PC-9 (cell line): ENCODE data around the gene PFDN4. TPM values are rescaled to one million over a fixed set of nuclear protein-coding genes. Genes with fewer than 3 reads are reported as not detected.

Source experiments
- BruUV-seq: library from RNA; stranded (reverse); fragments of 400-500 nt; replicated peaks from 2 replicates; lab custom pipeline; 2021; lab: Mats Ljungman, UMichigan
- CTCF ChIA-PET: fragments of 300-600 bp; sonication (Branson Sonifier 250); formaldehyde crosslinking; loops from one replicate; lab custom pipeline; 2022; ENCODE audit warnings: antibody characterized with exemption; lab: Charles Lee
- POLR2A ChIA-PET: fragments of 300-600 bp; sonication (Branson Sonifier 250); formaldehyde crosslinking; loops from one replicate; lab custom pipeline; 2022; ENCODE audit warnings: antibody characterized with exemption; ENCODE audit not compliant: unreplicated experiment; lab: Charles Lee
- DNase-seq, 2 experiments: peaks; one replicate each; pipeline versions ENCODE4 v3.0.0 to v3.0.0-alpha.2; 2015 to 2022; ENCODE audit warnings: mixed read lengths in 1 of 2
- H2AFZ ChIP-seq: fragments of 200-600 bp; sonication (generic); 2 replicates; pipeline ENCODE4 v1.8.1; 2017; ENCODE audit warnings: antibody characterized with exemption
- H3F3A ChIP-seq: fragments of 200-600 bp; sonication (generic); 2 replicates; pipeline ENCODE4 v1.8.1; 2017; ENCODE audit warnings: antibody characterized with exemption, mild to moderate bottlenecking, low read depth; ENCODE audit not compliant: insufficient read depth
- H3K27ac ChIP-seq: fragments of 200-600 bp; sonication (generic); 2 replicates; pipeline ENCODE4 v1.6.1; 2016; ENCODE audit warnings: mixed run types
- H3K27me3 ChIP-seq: fragments of 200-600 bp; sonication (generic); 2 replicates; pipeline ENCODE4 v1.6.1; 2016; ENCODE audit warnings: low read depth, mixed run types; ENCODE audit not compliant: insufficient read depth
- H3K36me3 ChIP-seq: fragments of 200-600 bp; sonication (generic); 2 replicates; pipeline ENCODE4 v1.6.1; 2016; ENCODE audit warnings: low read depth, mixed run types
- H3K4me1 ChIP-seq: fragments of 200-600 bp; sonication (generic); replicated peaks from 2 replicates; pipeline ENCODE4 v1.6.1; 2016; ENCODE audit warnings: mixed run types; ENCODE audit not compliant: insufficient read depth
- H3K4me2 ChIP-seq: fragments of 200-600 bp; sonication (generic); 2 replicates; pipeline ENCODE4 v1.6.1; 2017; ENCODE audit warnings: mixed run types
- H3K4me3 ChIP-seq: fragments of 200-600 bp; sonication (generic); 2 replicates; pipeline ENCODE4 v1.6.1; 2016; ENCODE audit warnings: mixed run types
- H3K79me2 ChIP-seq: fragments of 200-600 bp; sonication (generic); 2 replicates; pipeline ENCODE4 v1.6.1; 2017; ENCODE audit warnings: low read depth, mixed run types
- H3K9me2 ChIP-seq: fragments of 200-600 bp; sonication (generic); 2 replicates; pipeline ENCODE4 v1.8.1; 2017; ENCODE audit warnings: mild to moderate bottlenecking; ENCODE audit not compliant: insufficient read depth
- H3K9me3 ChIP-seq: fragments of 200-600 bp; sonication (generic); 2 replicates; pipeline ENCODE4 v1.8.1; 2016; ENCODE audit warnings: low read depth; ENCODE audit not compliant: insufficient read depth
- H4K20me1 ChIP-seq: fragments of 200-600 bp; sonication (generic); 2 replicates; pipeline ENCODE4 v1.8.1; 2017; ENCODE audit not compliant: insufficient read depth
- EZH2 ChIP-seq: fragments of 200-600 bp; sonication (generic); IDR thresholded peaks from 2 replicates; pipeline ENCODE4 v1.8.0; 2017; ENCODE audit warnings: antibody characterized with exemption, low read depth
- intact Hi-C: fragments of 100-400 bp; cut with micrococcal nuclease; formaldehyde crosslinking; loops from one replicate; pipeline ENCODE4 v1.10.0; 2022; ENCODE audit not compliant: unreplicated experiment
- total RNA-seq: library from RNA; stranded (reverse); gene quantifications from 2 replicates; pipeline ENCODE4 v1.2.3, GENCODE V29; 2021
- TF ChIP-seq, protein P1 (sequence below): fragments of 200-600 bp; sonication (generic); conservative IDR thresholded peaks from 2 replicates; pipeline ENCODE4 v1.6.1; 2017; ENCODE audit warnings: mixed run types, antibody characterized with exemption, mild to moderate bottlenecking, moderate library complexity

The PFDN4 gene
- total RNA-seq, 1 experiment from 2014 or later = 49.5 TPM

GRCh38 chr20:54190217-54190616 is 17.7 kb upstream of the PFDN4 start:
- intact Hi-C loops = loop anchor here (10.0 kb wide), 1 partner anchor 615 kb away; no protein-coding TSS in a partner anchor
- H3K27me3 ChIP-seq = no peaks in the 10 kb centered on the region
- H3K4me3 ChIP-seq = no peak overlapping the region
- no peak overlapping the region for H3K27ac ChIP-seq
- H4K20me1 ChIP-seq = no peaks in the 10 kb centered on the region
- no peaks in the 10 kb centered on the region for H3K9me2 ChIP-seq
- 0 out of 2 replicates have a peak, but pooled peaks cover 5% of the 10 kb centered on the region for H3K4me1 ChIP-seq
- no peak overlapping the region for H2AFZ ChIP-seq
- BruUV-seq = no TSS peak
- ChIA-PET POLR2A (no interaction called here), CTCF (no interaction called here)
- H3F3A ChIP-seq = no peaks in the 10 kb centered on the region
- no peak for TF ChIP-seq EZH2
- TF ChIP-seq, protein P1, sequence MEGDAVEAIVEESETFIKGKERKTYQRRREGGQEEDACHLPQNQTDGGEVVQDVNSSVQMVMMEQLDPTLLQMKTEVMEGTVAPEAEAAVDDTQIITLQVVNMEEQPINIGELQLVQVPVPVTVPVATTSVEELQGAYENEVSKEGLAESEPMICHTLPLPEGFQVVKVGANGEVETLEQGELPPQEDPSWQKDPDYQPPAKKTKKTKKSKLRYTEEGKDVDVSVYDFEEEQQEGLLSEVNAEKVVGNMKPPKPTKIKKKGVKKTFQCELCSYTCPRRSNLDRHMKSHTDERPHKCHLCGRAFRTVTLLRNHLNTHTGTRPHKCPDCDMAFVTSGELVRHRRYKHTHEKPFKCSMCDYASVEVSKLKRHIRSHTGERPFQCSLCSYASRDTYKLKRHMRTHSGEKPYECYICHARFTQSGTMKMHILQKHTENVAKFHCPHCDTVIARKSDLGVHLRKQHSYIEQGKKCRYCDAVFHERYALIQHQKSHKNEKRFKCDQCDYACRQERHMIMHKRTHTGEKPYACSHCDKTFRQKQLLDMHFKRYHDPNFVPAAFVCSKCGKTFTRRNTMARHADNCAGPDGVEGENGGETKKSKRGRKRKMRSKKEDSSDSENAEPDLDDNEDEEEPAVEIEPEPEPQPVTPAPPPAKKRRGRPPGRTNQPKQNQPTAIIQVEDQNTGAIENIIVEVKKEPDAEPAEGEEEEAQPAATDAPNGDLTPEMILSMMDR = no peak
- H3K36me3 ChIP-seq = no peaks in the 10 kb centered on the region
- no peak overlapping the region for H3K4me2 ChIP-seq
- H3K9me3 ChIP-seq = no peaks in the 10 kb centered on the region
- DNase-seq = no peak
- H3K79me2 ChIP-seq = no peaks in the 10 kb centered on the region

- ChIA-PET CTCF (no interaction called here), POLR2A (no interaction called here)
- no TSS peak for BruUV-seq
- Histone ChIP-seq H3K9me3 (no peaks in the 10 kb centered on the region), H3K9me2 (no peaks in the 10 kb centered on the region), H3K79me2 (no peaks in the 10 kb centered on the region), H3K27me3 (no peaks in the 10 kb centered on the region), H3F3A (peaks cover 9% of the 10 kb centered on the region; the same call in 1 of the 2 replicates), H3K4me3 (no peak overlapping the region), H3K36me3 (no peaks in the 10 kb centered on the region), H3K27ac (no peak overlapping the region), H3K4me2 (no peak overlapping the region), H3K4me1 (peaks cover 15% of the 10 kb centered on the region), H2AFZ (no peak overlapping the region), H4K20me1 (no peaks in the 10 kb centered on the region)
- no peak for DNase-seq
- intact Hi-C loops = loop anchor here (10.0 kb wide), 1 partner anchor 619 kb away; no protein-coding TSS in a partner anchor
- TF ChIP-seq, protein P1 = no peak
- TF ChIP-seq EZH2 = no peak
These were observed 14.1 kb upstream of the PFDN4 start for GRCh38 chr20:54193817-54194216.

- Histone ChIP-seq H3K4me1 (peaks cover 15% of the 10 kb centered on the region), H3F3A (peaks cover 12% of the 10 kb centered on the region; the same call in 1 of the 2 replicates), H3K4me2 (no peak overlapping the region), H3K79me2 (no peaks in the 10 kb centered on the region), H3K9me2 (no peaks in the 10 kb centered on the region), H2AFZ (no peak overlapping the region), H3K27me3 (no peaks in the 10 kb centered on the region), H3K27ac (no peak overlapping the region), H3K4me3 (no peak overlapping the region), H3K9me3 (no peaks in the 10 kb centered on the region), H4K20me1 (no peaks in the 10 kb centered on the region), H3K36me3 (no peaks in the 10 kb centered on the region)
- DNase-seq = no peak
- TF ChIP-seq, protein P1 = 0 out of 2 replicates have a peak, but pooled peaks have one; percentile 16
- no peak for TF ChIP-seq EZH2
- BruUV-seq = no TSS peak
- ChIA-PET POLR2A (no interaction called here), CTCF (interaction anchor here (1.2 kb wide), 1 partner anchor 98 kb away, joined by 6 read pairs; no protein-coding TSS in a partner anchor)
- intact Hi-C loops = loop anchor here (5.0 to 10.0 kb wide), 2 partner anchors 620 to 1883 kb away; no protein-coding TSS in a partner anchor
These were observed 13.0 kb upstream of the PFDN4 start for GRCh38 chr20:54194724-54195438.
